Endothelial cell of umbilical vein (primary cell): ENCODE measurements around the gene ZNF664. TPM values are rescaled to one million over a fixed set of nuclear protein-coding genes. Genes with fewer than 3 reads are reported as not detected.

Source experiments
- BruUV-seq: library from RNA; stranded (reverse); fragments of 400-500 nt; replicated peaks from 2 replicates; lab custom pipeline; 2021; lab: Mats Ljungman, UMichigan
- CTCF ChIA-PET: fragments of 300-600, 350-600 bp; sonication (Branson Sonifier 250); formaldehyde crosslinking; loops from one replicate; lab custom pipeline; 2021; ENCODE audit warnings: antibody characterized with exemption, inconsistent platforms; lab: Charles Lee
- POLR2A ChIA-PET: fragments of 300-600, 350-600 bp; sonication (Branson Sonifier 250); formaldehyde crosslinking; loops from one replicate; lab custom pipeline; 2021; ENCODE audit warnings: antibody characterized with exemption, inconsistent platforms; lab: Charles Lee
- DNase-seq: peaks from one replicate; pipeline ENCODE4 v3.0.0-alpha.2; 2011; ENCODE audit warnings: low read depth, low spot score
- FAIRE-seq: peaks from 2 replicates; lab custom pipeline; 2011; peaks lifted over from hg19 to GRCh38; lab: Jason Lieb, UNC
- H2AFZ ChIP-seq: 2 replicates; pipeline ENCODE4 v1.6.0; 2012; ENCODE audit warnings: low read depth, low read length, control low read depth, inconsistent platforms
- H3K27ac ChIP-seq: 2 replicates; pipeline ENCODE4 v1.5.1; 2011; ENCODE audit warnings: low read depth, mild to moderate bottlenecking, control low read depth, low read length, moderate library complexity; ENCODE audit not compliant: insufficient read depth
- H3K27me3 ChIP-seq, 2 experiments: 2 replicates each; pipeline versions ENCODE4 v1.6.0 to v1.6.1; 2011; ENCODE audit warnings: low read length in 2 of 2, mixed read lengths in 1 of 2; ENCODE audit not compliant: control insufficient read depth in 2 of 2, insufficient read depth in 2 of 2
- H3K36me3 ChIP-seq, 2 experiments: 2 replicates in 1 of 2; 3 replicates in 1 of 2; pipeline ENCODE4 v1.5.1; 2011; ENCODE audit warnings: low read length in 2 of 2, mild to moderate bottlenecking in 1 of 2, moderate library complexity in 1 of 2; ENCODE audit not compliant: control insufficient read depth in 2 of 2, insufficient read depth in 2 of 2; ENCODE audit errors: extremely low read depth in 1 of 2
- H3K4me1 ChIP-seq: 3 replicates; pipeline ENCODE4 v1.5.1; 2011; ENCODE audit warnings: mild to moderate bottlenecking, low read length; ENCODE audit not compliant: control insufficient read depth, insufficient read depth; ENCODE audit errors: extremely low read depth
- H3K4me2 ChIP-seq: 2 replicates; pipeline ENCODE4 v1.6.1; 2011; ENCODE audit warnings: low read length, control low read depth, mixed read lengths; ENCODE audit not compliant: insufficient read depth
- H3K4me3 ChIP-seq, 3 experiments: fragments of 200-600 bp in 1 of 3; sonication (generic), shearing (Covaris generic) in 1 of 3; replicated peaks in 1 of 3; 2 replicates each; pipeline ENCODE4 v1.5.1; 2011 to 2016; ENCODE audit warnings: control low read depth in 3 of 3, low read length in 3 of 3, mild to moderate bottlenecking in 2 of 3, inconsistent platforms in 1 of 3, low read depth in 1 of 3, moderate library complexity in 1 of 3; ENCODE audit not compliant: insufficient read depth in 1 of 3
- H3K79me2 ChIP-seq: 2 replicates; pipeline ENCODE4 v1.6.0; 2012; ENCODE audit warnings: low read length, inconsistent platforms; ENCODE audit not compliant: control insufficient read depth, insufficient read depth
- H3K9ac ChIP-seq: replicated peaks from 2 replicates; pipeline ENCODE3; 2011; ENCODE audit warnings: low read length, control low read depth; ENCODE audit not compliant: insufficient read depth; ENCODE audit errors: extremely low read depth
- H3K9me1 ChIP-seq: replicated peaks from 3 replicates; pipeline ENCODE4 v1.6.0; 2011; ENCODE audit warnings: mild to moderate bottlenecking, low read length; ENCODE audit not compliant: control insufficient read depth, insufficient read depth; ENCODE audit errors: extremely low read depth
- H3K9me3 ChIP-seq: replicated peaks from 2 replicates; pipeline ENCODE4 v1.5.1; 2012; ENCODE audit warnings: low read length, inconsistent platforms; ENCODE audit not compliant: control insufficient read depth, insufficient read depth
- H4K20me1 ChIP-seq: replicated peaks from 2 replicates; pipeline ENCODE3; 2011; ENCODE audit warnings: mild to moderate bottlenecking, low read length; ENCODE audit not compliant: control insufficient read depth, insufficient read depth; ENCODE audit errors: extremely low read depth
- EZH2 ChIP-seq: IDR thresholded peaks from 2 replicates; pipeline ENCODE4 v1.6.1; 2012; ENCODE audit warnings: borderline replicate concordance, low read depth, mild to moderate bottlenecking, moderate library complexity, low read length, inconsistent platforms; ENCODE audit not compliant: severe bottlenecking
- FOS ChIP-seq: IDR thresholded peaks from 2 replicates; pipeline ENCODE4 v1.6.1; 2011; ENCODE audit warnings: mild to moderate bottlenecking, low read length, moderate library complexity, borderline replicate concordance; ENCODE audit not compliant: insufficient read depth
- GATA2 ChIP-seq: IDR thresholded peaks from 2 replicates; pipeline ENCODE4 v1.7.0; 2011; ENCODE audit warnings: low read depth, mild to moderate bottlenecking, moderate library complexity, mixed read lengths, low read length; ENCODE audit not compliant: insufficient read length, insufficient read depth
- JUN ChIP-seq: IDR thresholded peaks from 2 replicates; pipeline ENCODE4 v1.6.1; 2011; ENCODE audit warnings: borderline replicate concordance, low read depth; ENCODE audit not compliant: insufficient read length, insufficient read depth
- MYC ChIP-seq: IDR thresholded peaks from one replicate; pipeline ENCODE4 v1.6.1; 2011; ENCODE audit warnings: mild to moderate bottlenecking, low read depth, low read length
- POLR2A ChIP-seq: IDR thresholded peaks from 2 replicates; pipeline ENCODE4 v1.6.1; 2012; ENCODE audit warnings: low read depth, mild to moderate bottlenecking, control low read depth, low read length
- POLR2AphosphoS5 ChIP-seq: IDR thresholded peaks from 2 replicates; pipeline ENCODE4 v1.6.1; 2012; ENCODE audit warnings: low read depth, mild to moderate bottlenecking, control low read depth, low read length, moderate library complexity; ENCODE audit not compliant: insufficient read depth
- dilution Hi-C: fragments of 300-500 bp; cut with MboI; formaldehyde crosslinking; loops from one replicate; pipeline ENCODE4 v1.15.0; 2019; ENCODE audit warnings: low sequenced_read_pairs; ENCODE audit not compliant: extremely low pct_ligation_motif_present
- intact Hi-C: fragments of 100-400 bp; cut with micrococcal nuclease; formaldehyde crosslinking; loops from one replicate; pipeline ENCODE4 v1.10.0; 2022
- polyA plus RNA-seq, 4 experiments: library from polyadenylated mRNA; depleted of rRNA in 3 of 4; stranded (reverse) in 3 of 4; unstranded in 1 of 4; fragments of >200 nt; gene quantifications; 2 replicates each; pipeline versions ENCODE4 v1.2.1 to v1.2.3, GENCODE V29; 2011 to 2012; ENCODE audit warnings: missing spikeins in 1 of 4
- total RNA-seq: library from RNA; stranded (reverse); gene quantifications from 2 replicates; pipeline ENCODE4 v1.2.3, GENCODE V29; 2021
- TF ChIP-seq, protein P1 (sequence below), 2 donors: IDR thresholded peaks; 1 replicate in 1 of 2; 2 replicates in 1 of 2; pipeline ENCODE4 v1.5.1; 2011; ENCODE audit warnings: low read length in 2 of 2, mild to moderate bottlenecking in 2 of 2, moderate library complexity in 2 of 2, control low read depth in 1 of 2, inconsistent platforms in 1 of 2, low read depth in 1 of 2; ENCODE audit not compliant: insufficient read depth in 1 of 2; ENCODE audit errors: extremely low read depth in 1 of 2
- TF ChIP-seq, protein P2 (sequence below): IDR thresholded peaks from 2 replicates; pipeline ENCODE4 v1.6.1; 2011; ENCODE audit not compliant: insufficient read depth, insufficient read length

The ZNF664 gene
- total and polyA plus RNA-seq, 2 donors (not counting 3 experiments of a cell fraction or from before 2014, with no cell fraction given), result 29.8 to 71.3 TPM

DNA sequence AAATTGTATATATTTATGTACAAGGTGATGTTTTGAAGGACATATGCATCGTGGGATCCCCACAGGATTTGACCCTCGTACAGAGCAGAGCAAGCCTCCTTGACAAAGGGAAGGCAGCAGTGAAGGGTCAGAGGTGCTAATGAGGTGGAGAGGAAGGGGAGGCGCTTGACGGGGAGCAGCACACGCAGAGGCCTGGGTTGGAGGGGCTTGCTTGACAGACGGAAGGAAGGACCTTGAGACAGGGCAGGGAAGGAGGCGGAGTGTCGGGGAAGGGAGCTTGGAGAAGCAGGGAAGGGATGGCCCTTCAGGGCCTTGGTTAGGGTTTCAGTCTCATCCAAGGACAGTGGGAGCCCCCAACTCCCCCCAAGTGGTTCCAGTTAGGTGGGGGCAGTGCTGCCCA is 52.6 kb downstream of the ZNF664 start:
- Histone ChIP-seq H3K9ac (no peak overlapping the region), H3K27ac (no peak overlapping the region), H2AFZ (no peak overlapping the region), H3K27me3 (no peaks in the 10 kb centered on the region), H4K20me1 (no peaks in the 10 kb centered on the region), H3K4me3 (no peak overlapping the region), H3K79me2 (no peaks in the 10 kb centered on the region), H3K4me1 (peaks cover 11% of the 10 kb centered on the region), H3K4me2 (no peak overlapping the region), H3K9me1 (no peaks in the 10 kb centered on the region), H3K36me3 (no peaks in the 10 kb centered on the region), H3K9me3 (no peaks in the 10 kb centered on the region)
- CTCF ChIA-PET, result interaction anchor here (1.2 kb wide), 2 partner anchors 12 to 35 kb away, joined by 3 read pairs; no protein-coding TSS in a partner anchor
- FAIRE-seq, result no peak
- intact Hi-C loops, result no loop called here
- POLR2A ChIA-PET, result interaction anchor here (0.6 kb wide), 1 partner anchor 289 kb away, joined by 4 read pairs; no protein-coding TSS in a partner anchor
- no TSS peak for BruUV-seq
- no peak for DNase-seq
- TF ChIP-seq, protein P1, sequence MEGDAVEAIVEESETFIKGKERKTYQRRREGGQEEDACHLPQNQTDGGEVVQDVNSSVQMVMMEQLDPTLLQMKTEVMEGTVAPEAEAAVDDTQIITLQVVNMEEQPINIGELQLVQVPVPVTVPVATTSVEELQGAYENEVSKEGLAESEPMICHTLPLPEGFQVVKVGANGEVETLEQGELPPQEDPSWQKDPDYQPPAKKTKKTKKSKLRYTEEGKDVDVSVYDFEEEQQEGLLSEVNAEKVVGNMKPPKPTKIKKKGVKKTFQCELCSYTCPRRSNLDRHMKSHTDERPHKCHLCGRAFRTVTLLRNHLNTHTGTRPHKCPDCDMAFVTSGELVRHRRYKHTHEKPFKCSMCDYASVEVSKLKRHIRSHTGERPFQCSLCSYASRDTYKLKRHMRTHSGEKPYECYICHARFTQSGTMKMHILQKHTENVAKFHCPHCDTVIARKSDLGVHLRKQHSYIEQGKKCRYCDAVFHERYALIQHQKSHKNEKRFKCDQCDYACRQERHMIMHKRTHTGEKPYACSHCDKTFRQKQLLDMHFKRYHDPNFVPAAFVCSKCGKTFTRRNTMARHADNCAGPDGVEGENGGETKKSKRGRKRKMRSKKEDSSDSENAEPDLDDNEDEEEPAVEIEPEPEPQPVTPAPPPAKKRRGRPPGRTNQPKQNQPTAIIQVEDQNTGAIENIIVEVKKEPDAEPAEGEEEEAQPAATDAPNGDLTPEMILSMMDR (IDR thresholded peaks at IDR 0.05; ENCODE audit: extremely low read depth in 1 of 2, insufficient read depth in 1 of 2, low read depth in 1 of 2, low read length in 2 of 2), result no peak
- TF ChIP-seq EZH2 (no peak), GATA2 (no peak), POLR2AphosphoS5 (no peak), POLR2A (no peak), FOS (no peak), JUN (no peak), MYC (no peak)
- TF ChIP-seq, protein P2, sequence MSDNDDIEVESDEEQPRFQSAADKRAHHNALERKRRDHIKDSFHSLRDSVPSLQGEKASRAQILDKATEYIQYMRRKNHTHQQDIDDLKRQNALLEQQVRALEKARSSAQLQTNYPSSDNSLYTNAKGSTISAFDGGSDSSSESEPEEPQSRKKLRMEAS, result no peak
- dilution Hi-C loops, result no loop called here
